PFSK-1 (cell line): ENCODE measurements around the gene CDX1.

Experiments
- POLR2AphosphoS5 ChIP-seq: IDR thresholded peaks from 2 replicates; pipeline ENCODE4 v1.6.1; 2012; ENCODE audit warnings: low read depth, mild to moderate bottlenecking, control low read depth, low read length, moderate library complexity
- REST ChIP-seq, 2 experiments: IDR thresholded peaks; 2 replicates each; pipeline versions ENCODE4 v1.6.1 to v1.8.0; 2011 to 2012; ENCODE audit warnings: low read depth in 2 of 2, low read length in 2 of 2, control low read depth in 1 of 2, inconsistent platforms in 1 of 2, mild to moderate bottlenecking in 1 of 2, moderate library complexity in 1 of 2; ENCODE audit not compliant: insufficient read depth in 1 of 2
- TAF1 ChIP-seq: IDR thresholded peaks from 2 replicates; pipeline ENCODE4 v1.6.1; 2012; ENCODE audit warnings: low read length, control low read depth, borderline replicate concordance; ENCODE audit not compliant: insufficient read depth

GRCh38 chr5:150161242-150162141 lies 5.1 kb upstream of the CDX1 start:
- no peak for TF ChIP-seq REST (IDR thresholded peaks at IDR 0.05; ENCODE audit: insufficient read depth in 1 of 2, low read depth in 2 of 2, low read length in 2 of 2)
- no peak for TF ChIP-seq POLR2AphosphoS5
- no peak for TF ChIP-seq TAF1
